NCI-H2081 treated with DMSO at 0.1 percent for 48 hours (cell line): ENCODE measurements around the gene PAX5.
"Not testable (repeated sequence)": the region's sequence is repeated elsewhere in the genome, so short reads cannot be mapped to it uniquely, and the experiment has no call there.

ENCODE experiments used
- DNase-seq: peaks from one replicate; lab custom pipeline; 2025; lab: John Stamatoyannopoulos, UW

PAX5 gene

DNA sequence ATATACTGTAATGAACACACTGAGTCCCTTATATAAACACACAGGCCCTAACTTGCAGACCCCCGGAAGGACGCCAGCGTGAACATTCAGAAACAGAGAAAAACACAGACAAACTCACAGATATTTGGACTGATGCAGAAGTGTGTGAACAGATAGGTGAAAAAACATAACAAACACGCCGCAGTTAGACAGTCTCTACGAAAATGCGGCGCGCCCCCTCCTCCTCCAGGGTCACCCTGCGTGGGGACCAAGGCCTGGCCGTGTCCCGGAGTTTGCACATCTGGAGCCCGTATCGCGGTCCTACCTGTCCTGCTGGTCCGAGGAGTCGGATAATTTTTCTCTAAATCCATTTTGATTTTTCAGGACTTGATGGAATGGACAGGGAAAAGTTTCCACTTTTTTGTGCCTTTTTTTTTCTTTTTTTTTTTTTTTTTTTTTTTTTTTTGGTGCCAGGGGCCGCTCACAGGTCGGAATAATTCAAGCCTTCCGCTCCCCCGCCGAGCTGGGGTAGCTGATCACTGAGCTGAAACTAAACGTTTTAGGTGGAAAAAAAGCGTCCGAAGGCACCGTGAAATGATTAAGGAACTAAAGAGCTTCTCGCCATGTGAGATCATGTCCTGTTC lies at the start of gene PAX5:
Gene PAX5 (minus strand): TSS at position 587 of the 623 bp plus-strand sequence. CDS start 237 bp downstream, at position 350.
- no peak for DNase-seq

DNA sequence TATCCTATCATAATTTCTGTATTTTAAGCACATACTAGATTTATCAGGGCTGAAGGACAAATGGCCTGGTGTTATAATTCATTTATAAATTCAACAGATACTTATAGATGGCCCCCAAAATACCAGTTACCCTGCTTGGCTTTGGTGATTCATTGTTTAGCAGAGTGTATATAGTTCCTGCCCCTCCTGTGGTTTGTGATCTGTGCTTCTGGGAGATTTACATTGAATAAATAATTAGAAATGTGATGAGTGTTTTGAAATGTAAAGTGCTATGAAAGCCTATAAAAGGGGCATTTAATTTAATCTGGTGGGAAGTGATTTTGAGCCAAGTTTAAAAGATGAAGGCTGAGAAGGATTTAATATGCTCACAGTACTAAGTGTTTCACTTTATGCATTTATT lies 49.6 kb upstream of the PAX5 start:
- DNase-seq: no peak

DNA sequence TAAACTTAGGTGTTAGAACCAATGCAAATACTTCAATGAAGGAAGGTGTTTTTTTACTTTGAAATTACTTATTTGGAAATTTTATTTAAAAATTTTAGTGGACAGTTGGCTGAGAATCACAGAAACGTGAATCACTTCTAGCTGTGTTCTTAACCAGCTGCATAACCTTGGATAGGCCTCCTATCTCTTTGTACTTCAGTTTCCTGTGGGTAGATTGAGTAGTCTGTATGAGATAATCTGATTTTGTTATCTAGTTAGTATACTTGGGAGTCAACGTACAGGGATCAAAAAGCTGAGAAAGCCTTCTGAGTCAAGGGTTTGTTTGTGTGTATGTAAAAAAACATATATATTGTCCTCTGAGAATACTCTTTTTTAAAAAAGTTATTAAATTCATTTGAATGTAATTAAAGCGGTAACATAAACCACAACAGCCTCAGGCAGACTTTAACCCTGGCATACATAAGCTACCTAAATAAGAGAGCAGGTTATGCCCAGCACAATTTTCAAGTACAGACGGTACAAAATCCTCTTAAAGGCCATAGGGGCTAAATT lies 48.2 kb upstream of the PAX5 start:
- no peak for DNase-seq

DNA sequence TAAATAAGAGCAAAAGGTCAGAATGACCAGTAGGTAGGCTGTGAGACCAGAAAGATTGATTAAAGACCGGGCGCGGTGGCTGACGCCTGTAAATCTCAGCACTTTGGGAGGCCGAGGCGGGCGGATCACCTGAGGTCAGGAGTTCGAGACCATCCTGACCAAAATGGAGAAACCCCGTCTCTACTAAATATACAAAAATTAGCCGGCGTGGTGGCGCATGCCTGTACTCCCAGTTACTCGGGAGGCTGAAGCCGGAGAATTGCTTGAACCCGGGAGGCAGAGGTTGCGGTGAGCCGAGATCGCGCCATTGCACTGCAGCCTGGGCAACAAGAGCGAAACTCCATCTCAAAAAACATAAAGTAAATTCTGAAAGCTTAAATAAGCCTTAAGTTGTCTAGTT lies 47.4 kb upstream of the PAX5 start:
- DNase-seq: not testable (repeated sequence)

DNA sequence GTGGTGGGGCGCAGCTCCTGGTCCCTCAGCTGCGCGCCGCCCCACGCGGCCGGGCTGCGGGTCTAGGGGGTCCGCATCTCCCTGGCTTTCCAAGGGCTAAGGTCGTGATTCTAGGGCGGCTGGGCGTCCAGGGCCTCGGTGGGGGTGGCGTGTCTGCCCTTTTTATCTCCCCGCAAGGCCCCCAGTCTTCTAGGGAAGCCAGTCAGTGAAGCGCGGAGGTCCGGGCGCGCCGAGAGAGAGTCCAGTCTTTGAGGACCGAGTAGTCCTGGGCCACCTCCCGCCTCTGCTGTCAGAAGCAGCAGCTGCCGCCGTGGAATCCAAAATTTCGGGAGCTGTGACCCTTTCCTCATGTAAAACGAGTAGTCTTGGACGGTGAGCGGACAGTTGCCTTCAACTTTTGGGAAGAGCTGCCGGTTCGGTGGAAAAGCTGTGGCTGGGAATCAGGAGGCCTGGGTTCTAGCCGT lies 46.1 kb upstream of the PAX5 start:
- DNase-seq: not testable (repeated sequence)

DNA sequence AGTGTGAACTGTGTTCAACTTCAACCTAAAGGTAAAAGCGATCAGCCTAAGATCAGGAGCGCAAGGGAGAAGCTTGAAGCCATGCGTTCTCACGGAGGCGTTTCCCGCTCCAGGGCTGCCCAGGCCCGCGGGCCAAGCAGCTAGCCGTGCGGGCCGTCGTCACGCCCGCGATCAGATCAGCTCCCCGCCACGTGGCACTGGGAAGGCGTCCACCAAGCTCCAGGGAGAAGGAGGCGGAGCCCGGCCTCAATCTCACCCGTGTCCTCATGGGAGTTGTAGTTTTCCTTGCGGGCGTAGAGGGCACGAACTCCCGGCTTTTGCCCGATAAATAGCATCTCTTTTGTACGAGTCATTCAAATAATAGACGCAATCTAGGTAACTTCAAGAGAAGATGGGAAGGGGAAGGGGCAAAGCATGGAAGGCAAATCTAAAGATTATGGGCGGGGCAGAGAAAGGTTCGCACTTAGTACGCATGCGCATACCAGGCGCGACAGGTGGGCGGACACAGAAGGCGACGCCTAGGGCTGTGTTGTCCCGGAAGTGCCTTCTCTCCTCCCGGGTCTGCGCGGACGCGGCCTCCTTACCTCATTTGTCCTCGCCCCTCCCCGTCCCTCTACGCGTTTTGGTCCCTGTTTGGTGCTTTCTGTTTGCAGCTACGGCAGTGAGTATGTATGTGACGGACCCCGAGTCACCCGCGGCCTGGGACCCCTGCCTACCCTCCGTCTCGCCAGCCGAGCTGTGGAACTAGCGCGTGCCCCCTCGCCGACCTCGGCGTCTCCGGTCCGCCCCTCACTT lies 45.5 kb upstream of the PAX5 start:
- DNase-seq: peak; percentile 80

DNA sequence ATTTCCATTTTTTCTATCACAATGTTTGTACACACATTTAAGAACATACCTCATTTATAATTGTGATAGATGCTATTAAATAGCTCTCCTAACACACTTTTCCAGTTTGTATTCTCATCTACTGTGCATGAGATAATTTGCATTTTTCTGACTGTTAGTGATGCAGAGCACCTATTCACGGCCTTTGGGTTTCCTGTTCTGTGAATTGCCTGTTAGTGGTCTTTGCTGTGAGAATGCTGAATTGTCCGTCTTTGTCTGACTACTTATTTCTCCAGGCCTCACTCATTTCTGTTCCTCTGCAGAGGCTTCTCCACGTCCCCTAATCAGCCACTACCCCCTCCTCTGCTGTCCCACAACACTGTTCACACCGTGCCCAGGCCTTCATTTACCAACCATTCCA lies 40.7 kb upstream of the PAX5 start:
- DNase-seq: not testable (repeated sequence)

DNA sequence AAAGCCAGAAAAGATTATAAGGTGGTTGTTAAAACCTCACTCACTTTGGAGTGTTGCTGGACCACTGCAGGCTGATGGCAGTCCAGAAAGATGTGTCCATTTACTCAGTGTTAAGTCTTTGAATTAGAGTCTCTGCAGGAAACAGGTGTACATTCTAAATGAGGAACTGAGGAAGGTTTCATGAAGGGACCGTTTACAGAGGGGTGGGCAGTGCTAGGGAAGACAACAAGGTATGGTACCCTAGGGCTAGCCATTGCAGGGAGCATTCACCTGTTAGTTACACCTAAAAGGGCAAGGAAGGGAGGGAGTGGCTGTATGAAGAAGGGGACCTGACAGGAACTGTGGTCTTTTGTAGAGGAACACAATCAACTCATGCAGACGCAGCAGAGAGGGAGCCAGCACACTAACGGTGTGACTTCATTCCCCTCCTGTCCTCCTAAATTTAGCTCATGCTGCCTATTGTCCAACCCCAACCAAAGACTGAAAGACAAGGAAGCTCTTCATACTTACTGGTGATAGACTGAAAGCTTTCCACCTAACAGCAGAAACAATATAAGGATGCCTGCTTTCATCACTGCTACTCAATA lies 32.2 kb upstream of the PAX5 start:
- no peak for DNase-seq

DNA sequence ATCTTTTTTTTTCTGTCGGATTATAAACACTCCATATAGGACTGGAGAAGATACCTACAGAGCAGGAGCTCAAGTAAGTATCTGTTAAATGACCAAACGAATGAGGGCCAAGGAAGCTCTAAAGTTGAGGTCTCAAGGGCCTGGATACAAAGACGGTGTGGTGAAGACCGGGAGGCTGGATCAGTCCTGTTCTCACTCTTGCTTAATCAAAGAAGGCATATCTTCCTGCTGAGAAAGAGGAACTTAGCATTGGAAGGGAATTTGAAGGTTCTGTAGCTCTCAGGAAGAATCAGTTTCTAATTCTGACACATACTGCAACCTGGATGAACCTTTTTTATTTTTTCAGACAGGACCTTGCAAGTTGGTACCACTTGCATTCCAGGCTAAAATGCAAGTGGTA lies 28.3 kb upstream of the PAX5 start:
- DNase-seq: no peak

DNA sequence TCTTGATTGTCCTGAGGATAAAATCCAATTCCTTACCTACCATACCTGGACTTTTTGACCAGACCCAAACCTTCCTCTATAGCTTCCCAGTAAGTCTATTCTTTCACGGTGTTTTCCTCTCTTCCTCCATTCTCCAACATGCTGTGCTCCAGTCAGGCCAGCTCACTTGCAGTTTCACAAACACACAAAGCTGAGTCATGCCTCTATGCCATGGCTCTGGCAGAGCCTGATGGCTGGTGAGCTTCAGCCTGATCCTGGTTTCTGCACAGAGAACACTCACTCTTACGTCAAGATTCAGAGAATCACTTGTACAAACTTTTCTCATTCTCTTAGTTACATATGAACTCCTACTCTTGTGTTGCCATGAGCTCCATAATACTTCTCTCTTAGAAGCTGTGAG lies 27.7 kb upstream of the PAX5 start:
- no peak for DNase-seq

DNA sequence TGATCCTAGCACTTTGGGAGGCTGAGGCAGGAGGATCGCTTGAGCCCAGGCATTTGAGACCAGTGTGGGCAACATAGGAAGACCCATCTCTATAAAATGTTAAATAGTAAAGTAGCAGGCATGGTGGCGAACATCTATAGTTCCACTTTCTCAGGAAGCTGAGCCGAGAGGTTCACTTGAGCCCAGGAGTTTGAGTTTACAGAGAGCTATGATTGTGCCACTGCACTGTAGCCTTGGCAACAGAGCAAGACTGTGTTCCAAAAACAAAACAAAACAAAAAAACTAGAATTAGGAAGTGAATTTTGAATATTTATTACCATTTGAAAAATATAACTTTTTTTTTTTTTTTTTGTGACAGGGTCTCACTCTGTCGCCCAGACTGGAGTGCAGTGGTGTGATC lies 26.8 kb upstream of the PAX5 start:
- DNase-seq: no peak

DNA sequence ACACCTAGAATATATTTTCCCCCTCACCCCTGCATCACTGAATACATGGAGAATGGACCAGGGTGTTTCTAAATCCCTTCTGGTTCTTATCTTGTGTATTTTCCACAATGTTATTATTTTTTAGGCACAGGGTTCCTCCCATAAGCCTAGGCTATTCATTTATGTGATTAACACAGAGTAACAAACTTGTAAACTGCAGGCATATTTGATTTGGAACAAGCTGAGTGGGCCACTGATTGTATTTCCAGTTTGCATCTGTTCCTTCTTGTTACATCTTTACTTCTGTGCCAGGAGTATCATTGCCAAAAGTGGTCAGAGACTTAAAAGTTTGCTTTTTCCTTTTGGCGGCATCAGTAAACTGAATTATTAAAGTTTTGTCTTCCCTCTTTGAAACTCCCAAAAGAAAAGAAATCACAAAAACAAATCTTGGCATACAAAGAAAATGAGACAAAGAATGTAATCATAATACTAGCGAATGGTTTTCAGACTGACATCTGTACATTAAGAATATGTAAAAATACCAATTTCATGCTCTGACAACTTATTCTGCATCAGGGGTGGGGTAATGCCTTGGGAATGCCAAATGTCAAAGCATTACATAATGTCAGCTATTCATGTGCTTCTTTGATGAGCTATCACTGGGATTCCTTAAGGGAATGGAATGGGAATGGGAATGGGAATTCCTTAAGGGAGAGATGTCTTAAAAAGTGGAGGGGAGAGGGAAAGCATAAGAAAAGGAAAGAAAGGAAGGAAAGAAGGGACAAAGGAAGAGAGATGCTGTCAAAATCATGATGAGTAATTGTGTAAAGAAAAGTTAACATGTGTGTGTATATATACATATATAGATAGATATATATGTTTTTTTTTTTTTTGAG lies 22.2 kb upstream of the PAX5 start:
- no peak for DNase-seq

DNA sequence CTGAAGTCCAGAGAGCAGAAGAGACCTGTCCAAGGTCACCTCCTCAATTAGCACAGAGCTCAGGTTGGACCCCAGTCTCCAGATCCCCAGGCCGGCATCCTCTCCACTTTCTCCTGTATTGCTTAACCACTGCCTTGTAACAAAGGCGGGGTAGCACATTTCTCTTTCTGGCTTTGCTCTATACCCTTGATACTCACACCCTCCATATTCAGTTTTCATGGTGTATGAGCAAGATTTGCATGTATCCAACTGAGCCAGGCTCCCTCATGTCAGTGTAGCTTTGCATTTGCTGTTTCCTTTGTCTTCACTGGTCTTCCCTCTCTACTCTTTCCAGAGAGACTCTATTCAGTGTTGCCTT lies 20.3 kb upstream of the PAX5 start:
- DNase-seq: not testable (repeated sequence)

DNA sequence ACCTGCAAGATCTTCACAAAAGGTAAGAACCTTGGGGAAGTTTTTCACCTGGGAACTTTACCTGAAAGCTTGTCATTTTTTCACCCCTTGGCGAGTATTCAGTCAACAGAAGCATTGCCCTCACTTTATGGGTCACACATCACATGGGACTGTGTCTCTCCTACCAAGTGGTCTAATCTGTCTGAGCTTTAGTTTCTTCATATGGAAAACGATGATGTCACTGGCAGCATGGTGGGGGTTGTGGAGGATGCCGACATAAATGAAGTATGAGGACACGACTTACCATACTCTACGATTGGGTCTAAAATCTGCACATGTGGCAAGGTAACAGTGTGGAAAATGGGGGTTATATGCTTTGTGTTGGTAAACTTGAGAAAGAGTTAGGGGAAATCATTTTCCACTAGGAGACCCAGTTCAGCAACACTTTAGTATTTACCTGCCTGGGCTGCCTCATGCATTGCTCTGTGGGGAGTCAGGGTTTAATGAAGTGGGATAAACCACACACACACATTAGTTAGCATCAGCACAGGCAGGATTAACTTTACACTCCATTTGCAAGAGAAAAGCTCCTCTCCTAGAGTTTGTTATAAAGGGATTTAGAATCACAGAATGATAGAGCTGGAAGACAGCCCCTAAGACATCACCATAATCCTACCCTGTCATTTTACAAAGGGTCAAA lies 19.8 kb upstream of the PAX5 start:
- DNase-seq: no peak

DNA sequence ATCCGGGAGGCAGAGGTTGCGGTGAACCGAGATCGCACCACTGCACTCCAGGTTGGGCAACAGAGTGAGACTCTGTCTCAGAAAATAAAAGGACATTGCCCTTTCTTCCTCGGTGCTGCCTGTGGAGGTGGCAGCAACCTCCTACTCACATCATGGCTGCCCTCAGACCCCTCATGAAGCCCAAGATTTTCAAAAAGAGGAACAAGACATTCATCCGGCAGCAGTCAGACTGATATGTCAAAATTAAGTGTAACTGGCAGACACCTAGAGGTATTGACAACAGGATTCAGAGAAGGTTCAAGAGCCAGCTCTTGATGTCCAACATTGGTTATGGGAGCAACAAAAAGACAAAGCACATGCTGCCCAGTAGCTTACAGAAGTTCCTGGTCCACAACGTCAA lies 12.6 kb upstream of the PAX5 start:
- no peak for DNase-seq

DNA sequence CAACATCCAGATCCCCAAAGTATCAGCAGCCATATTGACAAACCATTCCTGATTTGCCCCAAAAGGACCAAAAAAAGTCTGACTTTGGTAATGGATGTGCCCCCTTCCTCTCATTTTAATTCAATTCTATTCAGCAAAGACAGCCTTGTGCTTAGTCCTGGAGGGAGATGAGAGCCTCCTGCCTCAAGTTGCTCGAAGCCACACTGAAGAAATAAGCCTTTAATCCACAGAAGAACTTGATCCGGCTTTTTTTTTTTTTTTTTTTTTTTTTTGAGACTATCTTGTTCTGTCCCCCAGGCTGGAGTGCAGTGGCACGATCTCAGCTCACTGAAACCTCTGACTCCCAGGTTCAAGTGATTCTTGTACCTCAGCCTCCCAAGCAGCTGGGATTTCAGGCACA lies 8.4 kb upstream of the PAX5 start:
- no peak for DNase-seq

DNA sequence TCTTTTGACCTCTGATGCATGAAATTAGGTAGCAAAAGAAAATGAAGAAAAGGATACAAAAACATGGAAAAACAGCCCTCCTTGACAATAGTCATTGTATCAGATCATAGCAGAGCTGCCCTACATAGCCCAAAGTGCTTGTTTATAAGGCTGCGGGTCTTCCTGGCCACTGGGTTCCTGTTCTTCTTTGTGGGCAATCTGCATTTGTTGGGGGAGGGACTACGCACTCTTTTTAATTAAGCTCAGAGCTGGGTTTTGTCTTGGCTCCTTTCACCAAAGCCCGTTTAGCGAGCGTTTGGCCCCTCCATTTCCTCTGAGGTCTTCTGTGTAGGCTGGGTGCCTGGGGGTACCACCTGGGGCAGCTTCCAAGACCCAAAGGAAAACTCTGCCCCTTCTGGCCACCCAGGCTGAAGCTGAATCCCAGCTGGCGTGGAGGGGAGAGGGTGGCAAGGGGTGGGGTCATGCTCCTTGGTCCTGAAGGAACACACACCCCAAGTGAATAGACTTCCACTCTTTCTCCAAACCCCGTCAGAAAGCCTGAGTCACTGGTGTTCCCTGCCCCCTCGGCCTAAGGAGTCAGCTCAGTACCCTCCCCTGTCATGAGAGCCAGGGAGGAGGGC lies 6.5 kb upstream of the PAX5 start:
- DNase-seq: no peak

DNA sequence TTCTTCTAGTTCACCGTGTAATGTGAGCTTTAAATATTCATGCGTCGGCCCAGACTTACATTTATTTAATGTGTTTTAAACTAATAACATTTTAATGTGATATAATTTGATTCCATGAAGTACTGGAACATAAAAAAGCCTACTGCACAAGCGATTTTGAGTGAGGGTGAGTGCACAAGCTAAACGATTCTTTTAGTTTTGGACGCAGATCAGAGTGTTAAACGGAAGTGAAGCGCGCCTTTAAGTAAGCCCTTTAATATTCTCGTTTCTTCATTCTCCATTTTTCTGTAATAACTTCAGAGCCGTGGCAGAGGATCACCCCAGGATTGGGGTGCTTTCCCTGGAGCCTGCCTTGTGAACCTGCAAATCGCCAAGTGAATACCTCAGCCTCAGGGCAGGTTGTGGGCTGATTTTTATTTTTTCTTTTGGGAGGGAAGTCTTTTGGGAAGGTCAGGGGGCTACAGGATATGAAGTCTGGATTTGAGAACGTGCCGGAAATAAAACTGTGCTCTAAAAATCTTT lies 4.9 kb upstream of the PAX5 start:
- no peak for DNase-seq

DNA sequence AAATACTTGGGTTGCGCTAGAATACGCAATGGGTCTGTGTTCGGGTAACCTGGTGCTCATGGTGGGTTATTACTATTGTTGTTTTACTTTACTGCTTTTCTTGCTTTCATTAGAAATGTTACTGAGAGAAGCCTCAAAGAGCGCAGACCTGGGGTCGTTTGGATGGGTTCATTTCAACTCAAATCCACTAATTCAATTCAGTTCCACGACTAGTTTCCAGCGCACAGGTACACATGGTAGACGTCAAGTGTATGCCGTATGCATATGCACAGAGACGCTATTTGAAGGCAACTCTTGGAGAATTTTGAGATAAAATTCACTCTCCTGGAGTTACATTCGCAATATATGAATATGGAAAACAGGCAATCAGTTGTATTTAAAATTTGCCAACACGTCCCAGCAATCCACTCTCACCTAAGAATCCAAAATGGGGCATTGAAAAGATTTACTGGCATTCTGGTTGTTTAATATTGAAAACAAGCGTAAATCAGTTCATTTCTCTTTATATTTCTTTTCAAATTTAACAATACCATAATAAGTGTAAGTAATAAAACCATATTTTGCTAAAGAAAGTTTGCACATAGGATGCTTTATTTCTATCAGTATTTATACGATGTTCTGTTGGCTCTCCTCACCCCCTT lies 4.4 kb upstream of the PAX5 start:
- no peak for DNase-seq
